ENCODE measurements around the gene MRPS10. TPM values are rescaled to one million over a fixed set of nuclear protein-coding genes. Genes with fewer than 3 reads are reported as not detected.

Gene MRPS10
- total RNA-seq, 2 donors from 2014 or later: 8.9 to 14.0 TPM

GRCh38 chr6:42243046-42243445 is 25.4 kb upstream of the MRPS10 start:
- H3K27ac ChIP-seq: no peak overlapping the region
- intact Hi-C loops (cut with DNase I): no loop called here
- H3K27me3 ChIP-seq: no peaks in the 10 kb centered on the region
- H3K4me1 ChIP-seq: no peaks in the 10 kb centered on the region
- H3K9me3 ChIP-seq: no peaks in the 10 kb centered on the region
- no peaks in the 10 kb centered on the region for H3K36me3 ChIP-seq (replicated peaks in 1 of 2; ENCODE audit: insufficient read depth in 1 of 2, low read depth in 2 of 2)
- TF ChIP-seq, protein P1, sequence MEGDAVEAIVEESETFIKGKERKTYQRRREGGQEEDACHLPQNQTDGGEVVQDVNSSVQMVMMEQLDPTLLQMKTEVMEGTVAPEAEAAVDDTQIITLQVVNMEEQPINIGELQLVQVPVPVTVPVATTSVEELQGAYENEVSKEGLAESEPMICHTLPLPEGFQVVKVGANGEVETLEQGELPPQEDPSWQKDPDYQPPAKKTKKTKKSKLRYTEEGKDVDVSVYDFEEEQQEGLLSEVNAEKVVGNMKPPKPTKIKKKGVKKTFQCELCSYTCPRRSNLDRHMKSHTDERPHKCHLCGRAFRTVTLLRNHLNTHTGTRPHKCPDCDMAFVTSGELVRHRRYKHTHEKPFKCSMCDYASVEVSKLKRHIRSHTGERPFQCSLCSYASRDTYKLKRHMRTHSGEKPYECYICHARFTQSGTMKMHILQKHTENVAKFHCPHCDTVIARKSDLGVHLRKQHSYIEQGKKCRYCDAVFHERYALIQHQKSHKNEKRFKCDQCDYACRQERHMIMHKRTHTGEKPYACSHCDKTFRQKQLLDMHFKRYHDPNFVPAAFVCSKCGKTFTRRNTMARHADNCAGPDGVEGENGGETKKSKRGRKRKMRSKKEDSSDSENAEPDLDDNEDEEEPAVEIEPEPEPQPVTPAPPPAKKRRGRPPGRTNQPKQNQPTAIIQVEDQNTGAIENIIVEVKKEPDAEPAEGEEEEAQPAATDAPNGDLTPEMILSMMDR (IDR thresholded peaks at IDR 0.05): no peak
- TF ChIP-seq POLR2A (IDR thresholded peaks at IDR 0.05): no peak
- WGBS, 2 donors: 57 to 88% methylated on average over 11 of the region's 11 CpGs
- H3K4me3 ChIP-seq: no peak overlapping the region
- peak; percentile 66 for ATAC-seq
- peak in 1 of 4 donors; percentile 62 for DNase-seq

DNA sequence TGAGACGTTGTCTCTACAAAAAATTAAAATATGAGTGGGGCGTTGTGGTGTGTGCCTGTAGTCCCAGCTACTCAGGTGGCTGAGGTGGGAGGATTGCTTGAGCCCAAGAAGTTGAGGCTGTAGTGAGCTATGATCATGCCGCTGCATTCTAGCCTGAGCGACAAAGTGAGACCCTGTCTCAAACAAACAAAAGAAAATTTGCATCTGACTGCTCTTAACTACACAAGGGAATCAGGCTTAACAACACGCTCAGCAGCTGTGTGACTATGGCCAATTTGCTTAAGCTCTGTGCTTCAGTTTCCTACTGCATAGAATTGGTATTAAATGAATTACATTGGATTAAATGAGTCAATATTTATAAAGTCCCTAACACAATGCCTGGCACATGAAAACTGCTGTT is 24.3 kb upstream of the MRPS10 start:
- TF ChIP-seq, protein P1 (IDR thresholded peaks at IDR 0.05): no peak
- no peak for TF ChIP-seq POLR2A (IDR thresholded peaks at IDR 0.05)
- WGBS, 2 donors: 79 to 82% methylated on average over 5 of the region's 5 CpGs

GRCh38 chr6:42239736-42240375 is 22.2 kb upstream of the MRPS10 start:
- 88% methylated on average over 7 of the region's 7 CpGs for WGBS, 2 donors
- DNase-seq: no peak

More for the DNA sequence above, 24.3 kb upstream of the MRPS10 start:
- Histone ChIP-seq H3K36me3 (replicated peaks in 1 of 2; ENCODE audit: insufficient read depth in 1 of 2, low read depth in 2 of 2) (no peaks in the 10 kb centered on the region), H3K4me3 (no peak overlapping the region), H3K27me3 (no peaks in the 10 kb centered on the region), H3K9me3 (no peaks in the 10 kb centered on the region), H3K27ac (no peak overlapping the region), H3K4me1 (no peaks in the 10 kb centered on the region)
- DNase-seq: no peak
- intact Hi-C loops (cut with DNase I): no loop called here
- ATAC-seq: no peak

DNA sequence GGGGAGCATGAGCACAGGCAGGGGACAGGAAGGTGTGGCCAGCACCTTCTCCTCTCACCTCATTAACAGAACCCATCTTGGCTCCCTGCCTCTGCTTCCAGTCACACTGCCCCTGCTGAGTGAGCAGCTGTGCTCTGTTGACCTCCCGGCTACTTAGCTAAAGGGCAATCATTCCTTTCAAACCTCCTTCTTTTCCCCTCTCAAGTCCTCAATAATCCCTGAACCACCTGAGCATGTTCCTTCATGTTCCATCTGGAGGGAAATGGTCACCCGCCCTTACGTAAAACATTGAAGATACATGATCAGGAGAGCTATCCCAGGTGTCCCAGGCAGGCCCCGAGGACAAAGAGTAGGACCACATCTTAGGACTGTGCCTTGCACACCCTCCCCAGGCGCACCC is 21.7 kb upstream of the MRPS10 start:
- WGBS, 2 donors: 83 to 93% methylated on average over 5 of the region's 5 CpGs
- TF ChIP-seq, protein P1 (IDR thresholded peaks at IDR 0.05): no peak
- no peak for TF ChIP-seq POLR2A (IDR thresholded peaks at IDR 0.05)
- intact Hi-C loops (cut with DNase I): no loop called here
- ATAC-seq: no peak
- no peak for DNase-seq
- no peaks in the 10 kb centered on the region for H3K36me3 ChIP-seq (replicated peaks in 1 of 2; ENCODE audit: insufficient read depth in 1 of 2, low read depth in 2 of 2)
- no peaks in the 10 kb centered on the region for H3K9me3 ChIP-seq
- no peaks in the 10 kb centered on the region for H3K27me3 ChIP-seq
- H3K4me3 ChIP-seq: no peak overlapping the region
- H3K4me1 ChIP-seq: no peaks in the 10 kb centered on the region
- H3K27ac ChIP-seq: no peak overlapping the region

More at GRCh38 chr6:42239736-42240375, 22.2 kb upstream of the MRPS10 start:
- Histone ChIP-seq H3K9me3 (no peaks in the 10 kb centered on the region), H3K36me3 (replicated peaks in 1 of 2; ENCODE audit: insufficient read depth in 1 of 2, low read depth in 2 of 2) (no peaks in the 10 kb centered on the region), H3K4me3 (no peak overlapping the region), H3K4me1 (no peaks in the 10 kb centered on the region), H3K27me3 (no peaks in the 10 kb centered on the region), H3K27ac (no peak overlapping the region)
- intact Hi-C loops (cut with DNase I): no loop called here
- no peak for TF ChIP-seq POLR2A (IDR thresholded peaks at IDR 0.05)
- TF ChIP-seq, protein P1 (IDR thresholded peaks at IDR 0.05): no peak
- no peak for ATAC-seq

DNA sequence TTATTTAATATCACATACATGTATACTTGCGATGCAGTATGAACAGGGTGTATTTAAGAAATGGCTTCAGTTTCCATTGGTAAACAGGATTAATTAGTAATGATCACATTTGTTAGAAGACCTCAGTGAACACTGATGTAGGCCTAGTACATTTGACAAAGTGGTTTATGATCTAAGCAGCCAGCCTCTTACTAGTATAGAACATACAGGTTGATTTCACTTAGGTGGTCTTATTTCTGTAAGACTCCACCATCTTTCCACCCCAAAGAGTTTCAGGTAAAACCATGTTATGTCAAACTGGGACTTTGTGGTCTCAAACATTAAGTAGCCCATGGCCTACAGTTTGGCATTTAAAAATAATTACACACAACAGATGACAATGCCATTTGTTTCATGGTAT is 20.2 kb upstream of the MRPS10 start:
- Histone ChIP-seq H3K4me3 (no peak overlapping the region), H3K27me3 (no peaks in the 10 kb centered on the region), H3K27ac (no peak overlapping the region), H3K9me3 (no peaks in the 10 kb centered on the region), H3K4me1 (no peaks in the 10 kb centered on the region), H3K36me3 (replicated peaks in 1 of 2; ENCODE audit: insufficient read depth in 1 of 2, low read depth in 2 of 2) (no peaks in the 10 kb centered on the region)
- no peak for ATAC-seq
- 92 to 100% methylated on average over 1 of the region's 1 CpG for WGBS, 2 donors
- TF ChIP-seq, protein P1 (IDR thresholded peaks at IDR 0.05): no peak
- no peak for TF ChIP-seq POLR2A (IDR thresholded peaks at IDR 0.05)
- intact Hi-C loops (cut with DNase I): no loop called here
- no peak for DNase-seq

Data from body of pancreas (tissue), 4 donors.